ENCODE measurements around the gene ERC1.
"Not testable (repeated sequence)": the region's sequence is repeated elsewhere in the genome, so short reads cannot be mapped to it uniquely, and the experiment has no call there.

ERC1 gene

DNA sequence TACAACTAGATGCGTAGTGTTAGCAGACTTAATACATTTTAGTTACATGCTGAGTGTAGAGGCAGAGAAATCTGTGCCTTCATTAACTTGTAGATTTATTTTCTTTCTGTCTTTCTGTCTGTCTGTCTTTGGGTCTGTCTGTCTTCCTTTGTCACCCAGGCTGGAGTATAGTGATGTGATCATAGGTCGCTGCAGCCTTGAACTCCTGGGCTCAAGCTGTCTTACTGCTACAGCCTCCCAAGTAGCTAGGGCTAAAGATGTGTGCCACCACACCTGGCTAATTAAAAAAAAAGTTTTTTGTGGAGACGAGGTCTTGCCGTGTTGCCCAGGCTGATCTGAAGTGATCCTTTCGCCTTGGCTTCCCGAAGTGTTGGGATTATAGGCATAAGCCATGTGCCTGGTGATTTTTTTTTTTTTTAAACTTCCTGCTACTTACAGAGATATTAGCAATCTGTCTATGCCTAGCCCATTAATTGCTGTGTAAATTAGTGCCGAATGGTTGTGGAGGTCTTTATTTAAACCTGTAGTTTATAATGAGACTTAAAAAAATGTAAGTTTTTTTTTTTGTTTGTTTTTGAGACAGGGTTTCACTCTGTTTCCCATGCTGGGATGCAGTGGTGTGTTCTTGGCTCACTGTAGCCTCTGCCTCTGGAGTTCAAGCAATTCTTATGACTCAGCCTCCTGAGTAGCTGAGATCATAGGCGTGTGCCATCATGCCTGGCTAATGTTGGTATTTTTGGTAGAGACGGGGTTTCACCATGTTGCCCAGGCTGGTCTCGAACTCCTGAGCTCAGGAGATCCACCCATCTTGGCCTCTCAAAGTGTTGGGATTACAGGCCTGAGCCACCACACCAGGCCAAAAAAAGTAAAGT is 22.8 kb downstream of the ERC1 start:
- no peak for DNase-seq (ENCODE audit: low read depth, low spot score)
- no peak overlapping the region for H3K4me3 ChIP-seq (ENCODE audit: low read length)

DNA sequence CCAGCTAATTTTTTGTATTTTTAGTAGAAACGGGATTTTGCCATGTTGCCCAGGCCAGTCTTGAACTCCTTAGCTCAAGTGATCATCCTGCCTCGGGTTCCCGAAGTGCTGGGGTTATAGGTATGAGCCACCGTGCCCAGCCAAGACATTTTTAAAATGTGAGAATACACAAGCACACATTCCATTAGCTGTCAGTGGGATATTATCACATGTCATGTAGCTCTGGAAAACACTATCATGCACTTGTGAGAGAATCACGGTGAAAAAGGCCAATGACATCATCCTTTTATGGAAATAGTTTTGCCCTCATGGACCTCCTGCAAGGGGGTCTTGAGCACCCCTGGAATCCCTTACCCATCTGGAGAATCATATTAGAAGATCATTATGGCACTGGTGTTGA is 28.3 kb downstream of the ERC1 start:
- DNase-seq (ENCODE audit: low read depth, low spot score) = no peak

DNA sequence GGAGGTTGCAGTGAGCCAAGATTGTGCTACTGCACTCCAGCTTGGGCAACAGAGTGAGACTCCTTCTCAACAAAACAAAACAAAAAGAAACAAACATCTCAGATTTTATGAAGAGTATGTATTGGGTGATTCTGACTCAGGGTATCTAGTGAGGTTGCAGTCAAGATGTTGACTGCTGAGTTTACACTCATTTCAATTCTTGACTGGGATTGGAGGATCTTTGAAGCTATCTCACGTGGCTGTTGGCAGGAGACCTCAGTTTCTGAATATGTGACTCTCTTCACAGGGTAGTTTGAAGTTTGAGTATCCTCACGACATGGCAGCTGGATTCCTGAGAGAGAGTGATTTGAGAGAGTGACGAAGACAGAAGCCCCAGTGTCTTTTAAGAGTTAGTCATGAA is 29.4 kb downstream of the ERC1 start:
- DNase-seq (ENCODE audit: low read depth, low spot score) = no peak
- no peak overlapping the region for H3K4me3 ChIP-seq (ENCODE audit: low read length)

More for the DNA sequence above, 28.3 kb downstream of the ERC1 start:
- H3K4me3 ChIP-seq (ENCODE audit: low read length) = no peak overlapping the region

DNA sequence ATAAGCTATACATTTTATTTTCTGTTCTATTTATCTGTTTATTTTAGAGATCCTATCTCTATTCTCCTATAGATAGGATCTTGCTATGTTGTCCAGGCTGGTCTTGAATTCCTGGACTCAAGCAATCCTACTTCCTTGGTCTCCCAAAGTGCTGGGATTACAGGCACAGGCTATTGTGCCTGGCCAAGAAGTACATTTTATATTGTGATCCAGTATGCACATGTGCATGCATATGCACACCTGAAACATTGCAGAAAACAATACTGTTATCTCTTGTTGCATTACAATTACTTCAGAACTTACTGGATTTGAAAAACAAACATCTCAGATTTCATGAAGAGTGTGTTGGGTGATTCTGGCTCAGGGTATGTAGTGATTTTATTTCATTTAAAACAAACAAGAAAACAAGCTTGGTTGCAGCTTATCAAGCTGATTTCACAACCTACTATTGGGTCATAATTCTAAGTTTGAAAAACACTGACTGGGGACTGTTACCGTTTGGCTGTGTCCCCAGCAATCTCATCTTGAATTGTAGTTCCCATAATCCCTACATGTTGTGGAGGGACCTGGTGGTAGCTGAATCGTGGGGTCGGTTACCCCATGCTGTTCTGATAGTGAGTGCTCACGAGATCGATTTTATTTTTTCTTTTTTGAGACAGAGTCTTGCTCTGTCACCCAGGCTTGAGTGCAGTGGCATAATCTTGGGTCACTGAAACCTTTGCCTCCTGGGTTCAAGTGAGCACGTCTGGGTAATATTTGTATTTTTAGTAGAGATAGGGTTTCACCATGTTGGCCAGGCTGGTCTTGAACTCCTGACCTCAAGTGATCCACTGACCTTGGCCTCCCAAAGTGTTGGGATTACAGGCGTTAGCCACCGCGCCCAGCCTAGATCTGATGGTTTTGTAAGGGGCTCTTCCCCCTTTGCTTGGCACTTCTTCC is 31.3 kb downstream of the ERC1 start:
- no peak overlapping the region for H3K4me3 ChIP-seq (ENCODE audit: low read length)
- no peak for DNase-seq (ENCODE audit: low read depth, low spot score)

DNA sequence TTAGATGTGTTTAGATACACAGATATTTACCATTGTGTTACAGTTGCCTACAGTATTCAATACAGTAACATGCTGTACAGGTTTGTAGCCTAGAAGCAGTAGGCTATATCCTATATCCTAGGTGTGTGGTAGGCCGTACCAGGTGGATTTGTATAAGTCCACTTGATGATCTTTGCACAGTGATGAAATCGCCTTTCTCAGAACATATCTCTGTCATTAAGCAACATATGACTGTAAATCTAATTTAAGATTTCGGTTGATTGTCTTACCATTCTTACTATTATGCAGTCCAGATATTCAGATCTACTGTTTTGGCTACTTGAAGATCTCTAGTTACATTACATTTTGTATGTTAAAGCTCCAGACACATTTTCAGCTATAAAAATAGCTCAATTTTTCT is 39.8 kb downstream of the ERC1 start:
- no peak for DNase-seq (ENCODE audit: low read depth, low spot score)
- H3K4me3 ChIP-seq (ENCODE audit: low read length) = no peak overlapping the region

DNA sequence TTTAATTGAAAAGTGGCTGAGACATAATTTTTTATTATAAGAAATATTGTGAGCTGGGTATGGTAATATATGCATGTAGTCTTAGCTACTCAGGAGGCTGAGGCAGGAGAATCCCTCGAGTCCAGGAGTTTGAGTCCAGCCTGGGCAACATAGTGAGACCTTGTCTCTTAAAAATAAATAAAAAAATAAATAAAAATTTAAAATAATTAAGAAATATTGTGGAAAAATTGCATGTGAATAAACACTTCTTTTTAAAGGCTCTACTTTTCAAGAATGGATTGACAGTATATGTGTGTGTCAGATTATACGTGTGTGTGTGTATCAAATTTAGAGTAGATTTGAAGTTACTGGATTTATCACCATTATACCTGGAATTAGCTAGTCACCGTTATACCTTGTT is 43.2 kb downstream of the ERC1 start:
- no peak for DNase-seq (ENCODE audit: low read depth, low spot score)

DNA sequence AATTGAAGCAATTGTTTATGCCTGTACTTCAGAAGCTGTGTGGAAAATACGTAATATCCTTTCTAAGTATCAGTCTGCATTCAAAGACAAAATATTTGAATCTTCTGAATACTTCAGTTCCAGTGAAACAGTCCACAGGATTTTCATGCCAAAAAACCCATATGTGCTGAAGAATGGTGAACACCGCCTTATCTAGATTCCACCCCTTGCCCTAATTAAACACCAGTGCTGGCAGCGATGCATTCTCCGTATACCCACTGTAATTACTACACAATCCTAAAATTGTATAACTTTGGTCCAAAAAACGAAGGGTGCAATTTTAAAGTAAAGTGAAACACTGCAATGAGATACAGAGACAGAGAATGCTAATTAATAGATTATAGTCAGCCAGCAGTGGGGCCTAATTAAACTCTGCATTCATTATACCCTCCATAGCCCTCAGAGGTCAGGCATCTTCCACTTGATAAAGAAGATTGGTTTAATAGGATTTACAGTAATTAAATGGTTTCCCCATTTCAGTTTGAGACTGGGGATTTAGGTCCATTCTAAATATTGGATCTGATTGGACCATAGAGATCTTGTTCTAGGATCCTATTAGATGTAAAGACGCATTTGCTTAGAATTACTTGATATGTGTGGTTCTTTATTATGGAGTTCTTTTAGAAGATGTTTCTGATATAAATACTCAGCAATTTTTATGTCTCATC is 43.9 kb downstream of the ERC1 start:
- no peak overlapping the region for H3K4me3 ChIP-seq (ENCODE audit: low read length)
- DNase-seq (ENCODE audit: low read depth, low spot score) = no peak

More for the DNA sequence above, 43.2 kb downstream of the ERC1 start:
- no peak overlapping the region for H3K4me3 ChIP-seq (ENCODE audit: low read length)

DNA sequence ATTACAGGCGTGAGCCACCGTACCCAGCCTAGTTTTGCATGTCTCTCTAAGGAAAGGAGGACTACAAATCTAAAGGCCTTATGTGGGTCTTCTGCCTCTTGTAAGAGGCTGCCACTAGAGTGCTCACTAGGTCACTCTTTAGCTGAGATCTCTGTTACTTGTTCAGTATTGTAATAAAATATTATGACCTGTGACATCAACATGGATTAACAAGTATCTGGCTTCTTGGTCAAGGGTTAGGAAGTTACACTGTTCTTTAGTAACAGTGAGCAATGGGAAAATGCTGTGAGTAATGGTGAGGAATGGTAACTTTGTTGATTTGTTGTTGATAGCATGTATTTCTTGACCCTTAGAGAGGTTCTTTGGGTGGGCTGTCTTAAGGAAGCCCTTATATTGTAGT is 50.5 kb downstream of the ERC1 start:
- no peak overlapping the region for H3K4me3 ChIP-seq (ENCODE audit: low read length)
- DNase-seq (ENCODE audit: low read depth, low spot score) = no peak

DNA sequence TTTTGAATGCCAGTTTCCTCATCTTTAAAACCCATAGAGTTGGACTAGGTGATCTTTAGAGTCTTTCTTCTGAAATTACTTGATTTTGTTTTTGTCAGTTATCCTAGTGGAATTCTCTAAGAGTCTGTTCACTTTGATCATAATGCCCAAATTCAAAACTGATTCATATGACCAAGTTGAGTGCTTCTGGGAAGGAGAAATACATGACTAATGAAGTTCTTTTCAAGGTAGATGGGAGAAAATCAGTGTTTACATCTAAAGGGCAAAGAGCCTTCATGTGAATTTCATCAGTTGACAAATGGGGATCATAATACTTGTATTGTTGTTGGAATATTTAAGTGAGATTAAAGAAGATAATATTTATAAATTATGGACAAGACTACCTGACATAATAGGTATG is 53.2 kb downstream of the ERC1 start:
- no peak overlapping the region for H3K4me3 ChIP-seq (ENCODE audit: low read length)
- no peak for DNase-seq (ENCODE audit: low read depth, low spot score)

DNA sequence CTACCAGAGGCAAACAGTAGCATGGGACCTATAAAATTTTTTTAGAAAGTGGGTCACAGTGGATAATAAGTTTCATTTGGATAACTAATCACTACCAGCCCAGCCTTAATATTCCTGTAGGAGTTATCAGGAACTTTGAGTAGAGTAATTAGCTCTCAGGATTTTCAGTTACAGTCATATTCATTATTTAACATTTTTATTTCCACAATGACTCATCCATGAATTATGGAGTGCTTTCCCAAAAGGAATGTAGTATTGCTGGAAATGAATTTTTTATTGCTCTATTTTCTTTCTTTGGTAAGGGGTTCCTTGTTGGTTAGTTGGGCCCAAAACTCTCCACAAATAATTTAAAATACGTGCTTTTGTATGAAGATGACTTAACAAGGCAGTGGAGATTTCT is 53.7 kb downstream of the ERC1 start:
- DNase-seq (ENCODE audit: low read depth, low spot score) = no peak
- no peak overlapping the region for H3K4me3 ChIP-seq (ENCODE audit: low read length)

DNA sequence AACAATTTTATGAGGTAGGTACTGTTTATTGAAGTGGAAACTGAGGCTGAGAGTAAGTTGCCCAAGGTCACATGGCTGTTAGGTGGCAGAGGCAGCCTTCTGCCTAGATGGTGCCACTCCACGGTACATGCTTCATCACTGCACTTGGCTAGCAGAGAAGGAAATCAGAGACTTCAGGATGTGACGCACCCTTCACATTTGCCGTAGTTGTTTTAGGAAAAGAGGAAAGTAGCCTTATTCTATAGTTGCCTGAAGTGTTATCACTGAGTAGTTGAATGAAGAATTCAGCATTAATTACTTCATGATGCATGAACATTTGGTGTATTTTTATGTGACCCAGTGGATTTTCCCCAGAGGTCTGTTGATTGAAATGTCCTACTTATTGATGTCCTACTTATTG is 55.7 kb downstream of the ERC1 start:
- no peak for DNase-seq (ENCODE audit: low read depth, low spot score)
- H3K4me3 ChIP-seq (ENCODE audit: low read length) = no peak overlapping the region

DNA sequence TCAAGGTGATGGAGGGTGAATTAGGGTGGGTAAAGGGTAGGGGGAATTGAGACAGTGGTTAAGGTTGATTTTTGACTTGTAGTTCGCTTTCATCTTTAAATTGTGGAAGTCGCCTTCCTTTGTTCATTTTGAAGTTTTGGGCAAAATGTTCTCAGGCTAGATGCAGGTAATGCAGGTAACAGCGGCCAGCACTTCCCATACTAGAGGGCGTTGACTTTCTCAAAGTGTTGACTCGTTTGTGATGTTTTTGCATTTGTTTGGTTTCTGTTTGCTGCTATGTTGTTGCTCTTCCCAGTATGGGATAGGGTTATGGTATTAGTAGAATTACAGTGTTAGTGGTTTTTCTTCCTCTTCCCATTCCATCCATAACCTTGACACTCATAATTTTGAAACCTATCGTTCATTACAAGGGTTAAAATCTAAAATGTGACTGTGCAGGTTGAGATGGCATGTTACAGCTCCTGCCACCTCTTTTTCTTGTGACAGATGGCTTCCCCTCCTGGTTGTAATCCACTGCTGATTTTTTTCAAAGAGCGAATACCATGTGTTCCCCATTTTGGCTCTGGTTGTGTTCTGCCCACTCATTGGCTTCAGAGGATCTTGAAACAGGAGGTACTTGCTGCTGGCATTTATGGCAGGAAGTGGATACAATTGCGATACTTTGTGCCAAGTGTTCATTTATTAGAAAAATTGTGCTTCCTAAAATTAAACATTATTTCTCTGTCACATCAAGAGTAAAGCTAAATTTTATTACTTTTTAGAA is 57.1 kb downstream of the ERC1 start:
- no peak overlapping the region for H3K4me3 ChIP-seq (ENCODE audit: low read length)
- DNase-seq (ENCODE audit: low read depth, low spot score) = no peak

DNA sequence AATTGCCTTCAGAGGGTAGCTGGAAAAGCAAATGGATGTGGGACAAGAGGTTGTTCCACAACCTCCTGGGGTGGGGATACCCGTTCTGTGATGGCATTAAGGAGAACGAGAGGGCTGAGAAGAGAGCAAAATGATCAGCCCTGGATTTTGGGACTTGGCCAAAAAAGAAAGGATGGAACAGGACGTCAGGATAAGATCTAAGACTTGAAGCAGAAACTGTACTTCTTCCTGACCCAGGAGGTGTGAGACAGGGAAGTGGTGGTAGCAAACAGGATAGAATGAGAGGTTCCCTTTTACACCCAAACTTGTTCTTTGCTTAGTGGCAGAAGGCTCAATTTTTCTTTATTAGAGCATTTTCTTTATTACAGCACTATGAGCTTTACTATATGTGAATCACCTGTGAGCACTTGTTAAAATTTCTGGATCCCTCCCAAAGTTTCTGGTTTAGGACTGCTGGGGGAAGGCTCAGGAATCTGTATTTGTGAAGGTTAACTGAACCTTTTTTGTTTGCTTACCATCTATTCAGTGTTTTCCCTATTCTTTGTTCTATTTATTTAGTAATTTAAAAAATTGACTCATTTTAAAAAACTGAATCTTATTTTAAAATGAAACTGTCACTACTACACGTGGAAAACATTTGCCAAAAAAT is 59.2 kb downstream of the ERC1 start:
- no peak for DNase-seq (ENCODE audit: low read depth, low spot score)
- no peak overlapping the region for H3K4me3 ChIP-seq (ENCODE audit: low read length)

DNA sequence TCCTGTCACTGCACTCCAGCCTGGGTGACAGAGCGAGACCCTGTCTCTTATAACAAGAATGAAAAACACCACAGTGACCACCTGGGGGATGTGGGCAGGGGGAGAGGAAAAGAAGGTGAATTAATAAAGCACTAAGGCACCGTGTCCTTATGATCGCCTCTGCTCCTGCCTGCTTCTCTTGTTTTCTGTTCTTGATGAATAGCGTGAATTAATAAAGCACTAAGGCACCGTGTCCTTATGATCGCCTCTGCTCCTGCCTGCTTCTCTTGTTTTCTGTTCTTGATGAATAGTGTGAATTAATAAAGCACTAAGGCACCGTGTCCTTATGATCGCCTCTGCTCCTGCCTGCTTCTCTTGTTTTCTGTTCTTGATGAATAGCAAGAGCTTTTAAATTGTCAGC is 60.6 kb downstream of the ERC1 start:
- not testable (repeated sequence) for H3K4me3 ChIP-seq (ENCODE audit: low read length); DNase-seq (ENCODE audit: low read depth, low spot score)

DNA sequence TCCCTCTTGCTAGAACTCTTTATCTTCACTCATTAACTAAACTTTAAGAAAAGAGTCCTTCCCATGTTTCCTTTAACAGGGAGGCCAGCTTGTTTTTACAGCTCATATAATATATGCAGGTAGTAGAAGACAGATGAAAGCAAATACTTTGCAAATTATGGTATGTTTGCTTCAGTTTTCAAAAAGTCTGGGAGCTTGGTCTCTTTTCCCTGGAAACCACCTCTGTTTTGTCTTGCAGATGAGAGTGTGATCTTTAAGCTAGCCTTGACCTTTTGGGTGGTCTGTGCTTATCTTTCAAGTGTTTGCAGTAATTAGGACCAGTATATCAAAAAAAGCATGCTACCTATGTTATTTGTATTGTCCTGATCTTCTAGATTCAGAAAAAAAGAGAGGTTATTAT is 62.7 kb downstream of the ERC1 start:
- DNase-seq (ENCODE audit: low read depth, low spot score) = no peak
- H3K4me3 ChIP-seq (ENCODE audit: low read length) = no peak overlapping the region

DNA sequence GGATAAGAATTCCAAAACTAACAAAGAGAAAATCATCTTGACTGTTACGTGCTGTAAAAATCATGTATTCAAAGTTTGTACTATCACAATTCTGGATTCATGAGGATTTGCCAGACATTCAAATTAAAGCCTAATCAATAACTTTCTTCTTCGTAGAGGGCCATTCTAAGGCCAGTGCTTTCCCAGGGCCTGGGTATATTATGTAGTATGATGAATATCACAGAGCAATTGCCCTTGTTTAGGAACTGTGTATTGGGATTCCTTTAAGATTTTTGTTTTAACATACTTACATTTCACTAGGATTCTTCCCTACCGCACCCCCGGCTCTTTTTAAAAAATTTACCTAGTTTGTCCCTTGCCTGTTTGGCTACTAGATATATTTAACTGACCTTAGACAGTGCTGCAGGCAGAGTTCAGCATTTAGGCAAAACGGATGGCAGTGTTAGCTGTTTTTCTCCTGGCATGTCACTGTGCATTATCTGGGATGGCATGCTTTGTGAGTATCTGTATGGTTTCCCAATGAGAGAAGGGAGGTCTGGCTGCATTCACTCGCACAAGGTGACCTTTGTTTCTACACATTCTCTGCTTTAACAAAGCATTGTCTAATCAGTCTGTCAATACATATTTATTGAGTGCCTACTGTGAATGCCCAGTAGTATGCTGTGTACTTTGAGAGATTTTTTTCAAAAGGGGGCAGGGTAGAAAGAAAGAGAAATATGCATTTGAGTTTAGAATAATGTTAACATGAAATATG is 63.3 kb downstream of the ERC1 start:
- DNase-seq (ENCODE audit: low read depth, low spot score) = no peak
- no peak overlapping the region for H3K4me3 ChIP-seq (ENCODE audit: low read length)

DNA sequence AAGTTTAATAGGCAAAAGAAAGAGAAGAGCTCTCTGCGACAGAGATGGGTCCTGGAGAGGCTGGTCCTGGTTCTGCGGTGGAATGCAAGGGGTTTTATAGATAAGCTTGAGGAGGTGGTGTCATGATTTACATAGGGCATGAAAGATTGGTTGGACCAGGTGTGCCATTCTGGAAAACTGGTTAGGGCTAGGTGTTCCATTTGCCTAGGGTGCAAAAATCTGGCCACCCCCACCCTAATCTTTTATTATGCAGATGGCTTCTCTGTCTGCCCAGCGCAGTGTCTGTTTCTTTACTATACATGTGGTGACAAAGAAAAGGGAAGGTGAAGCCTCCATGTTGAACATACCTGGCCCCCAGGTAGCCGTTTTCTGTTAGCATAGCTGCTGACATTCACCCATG is 65.4 kb downstream of the ERC1 start:
- H3K4me3 ChIP-seq (ENCODE audit: low read length) = no peak overlapping the region
- DNase-seq (ENCODE audit: low read depth, low spot score) = no peak

DNA sequence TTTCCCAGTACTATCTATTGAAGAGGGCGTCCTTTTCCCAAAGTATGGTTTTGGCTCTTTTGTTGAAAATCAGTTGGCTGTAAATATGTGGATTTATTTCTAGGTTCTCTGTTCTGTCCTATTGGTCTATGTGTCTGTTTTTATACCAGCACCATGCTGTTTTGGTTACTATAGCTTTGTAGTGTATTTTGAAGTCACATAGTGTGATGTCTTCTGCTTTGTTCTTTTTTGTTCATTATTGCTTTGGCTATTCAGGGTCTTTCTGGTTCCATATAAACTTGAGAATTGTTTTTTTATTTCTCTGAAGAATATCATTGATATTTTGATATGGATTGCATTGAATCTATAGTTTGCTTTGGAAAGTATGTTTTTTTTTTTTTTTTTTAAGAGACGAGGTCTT is 67.4 kb downstream of the ERC1 start:
- H3K4me3 ChIP-seq (ENCODE audit: low read length) = no peak overlapping the region
- DNase-seq (ENCODE audit: low read depth, low spot score) = no peak

All from Jurkat, Clone E6-1 (cell line).